Uterus (tissue), 4 donors: ENCODE data around the gene FYTTD1. TPM values are rescaled to one million over a fixed set of nuclear protein-coding genes. Genes with fewer than 3 reads are reported as not detected.

ENCODE experiments used
- DNase-seq, 2 donors: peaks; one replicate each; pipeline ENCODE4 v3.0.0-alpha.2; 2019 to 2020
- H3K27ac ChIP-seq, 2 donors: fragments of 200-600 bp; sonication (generic); 1 replicate in 1 of 2; 2 replicates in 1 of 2; pipeline ENCODE4 v1.5.1; 2016 to 2018
- H3K27me3 ChIP-seq, 2 donors: fragments of 200-600 bp; sonication (generic); one replicate each; pipeline ENCODE4 v1.5.1; 2018 to 2019; ENCODE audit warnings: control low read depth in 1 of 2
- H3K36me3 ChIP-seq, 2 donors: fragments of 200-600 bp; sonication (generic); one replicate each; pipeline ENCODE4 v1.5.1; 2019; ENCODE audit warnings: control low read depth in 1 of 2
- H3K4me1 ChIP-seq, 2 donors: fragments of 200-600 bp; sonication (generic); one replicate each; pipeline ENCODE4 v1.5.1; 2018 to 2019; ENCODE audit warnings: control low read depth in 1 of 2
- H3K4me3 ChIP-seq, 2 donors: fragments of 200-600 bp; sonication (generic); 1 replicate in 1 of 2; 2 replicates in 1 of 2; pipeline ENCODE4 v1.5.1; 2018 to 2019; ENCODE audit warnings: mild to moderate bottlenecking in 1 of 2
- H3K9me3 ChIP-seq, 2 donors: fragments of 200-600 bp; sonication (generic); one replicate each; pipeline ENCODE4 v1.5.1; 2019; ENCODE audit warnings: control low read depth in 1 of 2
- CTCF ChIP-seq, 4 experiments: fragments of 200-600 bp in 2 of 4; fragments of 450-650 bp in 2 of 4; sonication (generic) in 2 of 4; IDR thresholded peaks; one replicate each; pipeline ENCODE4 v1.5.1; 2016 to 2019; ENCODE audit warnings: antibody characterized with exemption in 4 of 4, mild to moderate bottlenecking in 2 of 4, moderate library complexity in 1 of 4
- POLR2A ChIP-seq, 2 donors: fragments of 450-650 bp; IDR thresholded peaks; one replicate each; pipeline ENCODE4 v1.6.1; 2016; ENCODE audit warnings: antibody characterized with exemption in 2 of 2, mild to moderate bottlenecking in 1 of 2, moderate library complexity in 1 of 2
- intact Hi-C: fragments of 100-400 bp; cut with DNase I; formaldehyde crosslinking; loops from one replicate; pipeline ENCODE4 v1.15.1; 2023; ENCODE audit warnings: low total_unique reads
- total RNA-seq, 4 donors: library from RNA; depleted of rRNA in 3 of 4; stranded (reverse); fragments of >200 nt in 3 of 4; gene quantifications; one replicate each; pipeline versions ENCODE4 v1.1.0 to v1.2.4, GENCODE V29; 2014 to 2023
- donor health status: DM: yes; HTN: yes; CAD: no.

The FYTTD1 gene
- total RNA-seq, 4 donors from 2014 or later = 22.5 to 100 (median 45.5) TPM

- TF ChIP-seq CTCF (IDR thresholded peaks at IDR 0.05) (no peak), POLR2A (IDR thresholded peaks at IDR 0.05) (no peak)
- intact Hi-C loops = no loop called here
- H3K27ac ChIP-seq = no peak overlapping the region
These were observed 71.1 kb downstream of the FYTTD1 start for GRCh38 chr3:197820550-197821335.

GRCh38 chr3:197829397-197830045, 79.8 kb downstream of the FYTTD1 start:
- H3K4me3 ChIP-seq = no peak overlapping the region
- H3K9me3 ChIP-seq = no peaks in the 10 kb centered on the region
- intact Hi-C loops = no loop called here
- no peak overlapping the region for H3K27ac ChIP-seq
- no peaks in the 10 kb centered on the region for H3K4me1 ChIP-seq
- H3K27me3 ChIP-seq = no peaks in the 10 kb centered on the region
- H3K36me3 ChIP-seq = no peaks in the 10 kb centered on the region
- TF ChIP-seq CTCF (IDR thresholded peaks at IDR 0.05) (no peak), POLR2A (IDR thresholded peaks at IDR 0.05) (no peak)
- no peak for DNase-seq

More at GRCh38 chr3:197820550-197821335, 71.1 kb downstream of the FYTTD1 start:
- Histone ChIP-seq H3K36me3 (no peaks in the 10 kb centered on the region), H3K4me1 (no peaks in the 10 kb centered on the region), H3K4me3 (no peak overlapping the region), H3K27me3 (no peaks in the 10 kb centered on the region), H3K9me3 (no peaks in the 10 kb centered on the region)
- DNase-seq = no peak

GRCh38 chr3:197830308-197830966, 80.8 kb downstream of the FYTTD1 start:
- Histone ChIP-seq H3K4me1 (no peaks in the 10 kb centered on the region), H3K27ac (no peak overlapping the region), H3K27me3 (no peaks in the 10 kb centered on the region), H3K4me3 (no peak overlapping the region), H3K36me3 (no peaks in the 10 kb centered on the region), H3K9me3 (no peaks in the 10 kb centered on the region)
- TF ChIP-seq CTCF (IDR thresholded peaks at IDR 0.05) (no peak), POLR2A (IDR thresholded peaks at IDR 0.05) (no peak)
- DNase-seq = no peak
- intact Hi-C loops = no loop called here

GRCh38 chr3:197830967-197831313, 81.3 kb downstream of the FYTTD1 start:
- Histone ChIP-seq H3K27me3 (no peaks in the 10 kb centered on the region), H3K9me3 (no peaks in the 10 kb centered on the region), H3K4me3 (no peak overlapping the region), H3K36me3 (no peaks in the 10 kb centered on the region), H3K27ac (no peak overlapping the region), H3K4me1 (no peaks in the 10 kb centered on the region)
- no peak for DNase-seq
- TF ChIP-seq CTCF (IDR thresholded peaks at IDR 0.05) (no peak), POLR2A (IDR thresholded peaks at IDR 0.05) (no peak)
- intact Hi-C loops = no loop called here
